ENCODE results near the gene COL4A1.

COL4A1 gene

DNA sequence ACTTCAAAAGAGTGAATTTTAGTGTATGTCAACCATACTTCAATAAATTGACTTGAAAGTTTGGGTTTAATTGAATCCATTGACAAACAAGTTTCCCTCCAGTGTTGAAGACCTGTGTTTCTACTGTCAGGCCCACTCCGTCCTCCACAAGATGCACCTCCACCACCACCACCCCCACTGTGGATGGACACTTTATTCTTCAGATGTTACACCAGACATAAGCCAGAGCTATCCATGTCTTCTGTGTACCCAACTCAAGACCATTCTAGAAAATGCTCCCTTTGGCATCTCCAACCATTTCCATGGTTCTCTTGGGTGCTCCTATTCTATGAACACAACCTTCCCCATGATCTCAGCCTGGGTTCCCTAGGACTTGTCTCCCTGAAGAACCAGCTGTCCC is 207.0 kb downstream of the COL4A1 start:
- no peak for TF ChIP-seq EZH2 (IDR thresholded peaks at IDR 0.05; ENCODE audit: borderline replicate concordance, low read length)
- TF ChIP-seq, protein P1, sequence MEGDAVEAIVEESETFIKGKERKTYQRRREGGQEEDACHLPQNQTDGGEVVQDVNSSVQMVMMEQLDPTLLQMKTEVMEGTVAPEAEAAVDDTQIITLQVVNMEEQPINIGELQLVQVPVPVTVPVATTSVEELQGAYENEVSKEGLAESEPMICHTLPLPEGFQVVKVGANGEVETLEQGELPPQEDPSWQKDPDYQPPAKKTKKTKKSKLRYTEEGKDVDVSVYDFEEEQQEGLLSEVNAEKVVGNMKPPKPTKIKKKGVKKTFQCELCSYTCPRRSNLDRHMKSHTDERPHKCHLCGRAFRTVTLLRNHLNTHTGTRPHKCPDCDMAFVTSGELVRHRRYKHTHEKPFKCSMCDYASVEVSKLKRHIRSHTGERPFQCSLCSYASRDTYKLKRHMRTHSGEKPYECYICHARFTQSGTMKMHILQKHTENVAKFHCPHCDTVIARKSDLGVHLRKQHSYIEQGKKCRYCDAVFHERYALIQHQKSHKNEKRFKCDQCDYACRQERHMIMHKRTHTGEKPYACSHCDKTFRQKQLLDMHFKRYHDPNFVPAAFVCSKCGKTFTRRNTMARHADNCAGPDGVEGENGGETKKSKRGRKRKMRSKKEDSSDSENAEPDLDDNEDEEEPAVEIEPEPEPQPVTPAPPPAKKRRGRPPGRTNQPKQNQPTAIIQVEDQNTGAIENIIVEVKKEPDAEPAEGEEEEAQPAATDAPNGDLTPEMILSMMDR (IDR thresholded peaks at IDR 0.05; ENCODE audit: low read length): no peak
- Histone ChIP-seq H3K9me3 (ENCODE audit: low read length) (no peaks in the 10 kb centered on the region), H3K4me1 (ENCODE audit: insufficient read depth, low read length, severe bottlenecking) (no peaks in the 10 kb centered on the region), H3K9me2 (ENCODE audit: low read depth, low read length) (no peaks in the 10 kb centered on the region), H3F3A (ENCODE audit: insufficient read depth, low read length) (no peaks in the 10 kb centered on the region), H3K27ac (ENCODE audit: low read depth, low read length, poor library complexity, severe bottlenecking) (no peak overlapping the region), H3K4me3 (ENCODE audit: low read depth, low read length, poor library complexity, severe bottlenecking) (no peak overlapping the region), H3K36me3 (ENCODE audit: insufficient read depth, low read length) (no peaks in the 10 kb centered on the region), H3K27me3 (ENCODE audit: insufficient read depth, low read length) (no peaks in the 10 kb centered on the region), H4K20me1 (ENCODE audit: insufficient read depth, low read length) (no peaks in the 10 kb centered on the region), H3K4me2 (ENCODE audit: low read length) (no peak overlapping the region), H3K9ac (ENCODE audit: low read length) (no peak overlapping the region), H3K79me2 (ENCODE audit: insufficient read depth, low read length) (no peaks in the 10 kb centered on the region), H2AFZ (ENCODE audit: low read length) (no peak overlapping the region)

Data from OCI-LY1 (cell line).